ENCODE measurements around the gene NUDT14. TPM values are rescaled to one million over a fixed set of nuclear protein-coding genes. Genes with fewer than 3 reads are reported as not detected.

Gene NUDT14
- total RNA-seq, 4 donors from 2014 or later = 12.1 to 22.3 (median 16.6) TPM

- no peak for DNase-seq (ENCODE audit: low spot score)
- no peak for TF ChIP-seq CTCF (IDR thresholded peaks at IDR 0.05)
- no peak for ATAC-seq (ENCODE audit: low FRiP score)
Measured at GRCh38 chr14:105223770-105224544, 42.8 kb upstream of the NUDT14 start.

GRCh38 chr14:105223260-105223659 lies 42.1 kb upstream of the NUDT14 start:
- ATAC-seq (ENCODE audit: low FRiP score) = no peak
- no peak for DNase-seq (ENCODE audit: low spot score)
- TF ChIP-seq CTCF (IDR thresholded peaks at IDR 0.05) = no peak

- no peak for TF ChIP-seq CTCF (IDR thresholded peaks at IDR 0.05)
- no peak for ATAC-seq (ENCODE audit: low FRiP score)
- no peak for DNase-seq (ENCODE audit: low spot score)
Measured at GRCh38 chr14:105221598-105222178, 40.6 kb upstream of the NUDT14 start.

GRCh38 chr14:105220699-105221597 lies 39.8 kb upstream of the NUDT14 start:
- ATAC-seq (ENCODE audit: low FRiP score) (no peak), DNase-seq (ENCODE audit: low spot score) (no peak)
- TF ChIP-seq CTCF (IDR thresholded peaks at IDR 0.05) = no peak

- no peak for DNase-seq (ENCODE audit: low spot score)
Measured at GRCh38 chr14:105219753-105220152, 38.6 kb upstream of the NUDT14 start.

More at GRCh38 chr14:105219753-105220152, 38.6 kb upstream of the NUDT14 start:
- TF ChIP-seq CTCF (IDR thresholded peaks at IDR 0.05) = no peak
- ATAC-seq (ENCODE audit: low FRiP score) = no peak
